Stimulated activated CD8-positive, alpha-beta memory T cell treated with anti-CD3 and anti-CD28 coated beads, Interleukin-12 subunit alpha, Interleukin-12 subunit beta, amount 100 ng/mL, for 1 hour (primary cell): Measurements from ENCODE around the gene FAM120B.

Experiments used
- DNase-seq: peaks from one replicate; pipeline ENCODE4 v3.0.0-alpha.2; 2020; ENCODE audit warnings: low read depth

FAM120B gene

DNA sequence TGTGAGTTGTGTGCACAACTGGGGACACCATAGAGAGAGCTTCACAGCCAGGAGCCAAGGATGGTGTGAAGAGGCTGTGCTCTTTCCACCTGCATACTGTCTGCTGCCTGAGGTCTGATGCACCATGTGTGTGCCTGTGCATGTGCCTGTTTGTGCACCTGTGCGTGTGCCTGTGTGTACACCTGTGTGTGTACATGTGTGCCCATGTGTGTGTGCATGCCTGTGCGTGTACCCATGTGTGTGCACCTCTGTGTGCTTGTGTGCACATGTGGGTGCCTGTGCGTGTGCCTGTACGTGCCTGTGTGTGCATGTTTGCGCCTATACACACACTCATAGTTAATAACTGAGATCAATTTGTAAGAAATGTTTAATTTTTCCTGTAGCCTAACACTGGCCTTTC is 51.3 kb downstream of the FAM120B start:
- no peak for DNase-seq

DNA sequence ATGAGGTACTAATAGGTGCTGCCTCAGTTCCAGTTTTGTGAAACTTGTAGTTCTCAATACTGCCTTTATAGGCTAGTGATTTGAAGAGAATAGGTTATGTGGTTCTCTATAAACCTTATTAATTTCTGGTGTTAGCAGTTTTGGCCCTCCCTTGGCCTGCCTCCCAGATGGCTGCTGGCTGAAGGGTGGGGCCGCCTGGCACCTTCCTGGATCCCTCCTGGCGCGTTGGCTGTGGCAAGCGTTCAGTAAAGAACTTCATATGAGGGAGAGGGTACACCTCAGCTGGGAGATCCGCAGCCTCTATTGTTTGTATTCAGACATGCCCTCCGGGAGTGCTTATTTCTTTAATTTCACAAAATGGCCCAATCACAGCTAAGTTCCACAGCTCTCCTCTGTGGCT is 51.9 kb downstream of the FAM120B start:
- no peak for DNase-seq

DNA sequence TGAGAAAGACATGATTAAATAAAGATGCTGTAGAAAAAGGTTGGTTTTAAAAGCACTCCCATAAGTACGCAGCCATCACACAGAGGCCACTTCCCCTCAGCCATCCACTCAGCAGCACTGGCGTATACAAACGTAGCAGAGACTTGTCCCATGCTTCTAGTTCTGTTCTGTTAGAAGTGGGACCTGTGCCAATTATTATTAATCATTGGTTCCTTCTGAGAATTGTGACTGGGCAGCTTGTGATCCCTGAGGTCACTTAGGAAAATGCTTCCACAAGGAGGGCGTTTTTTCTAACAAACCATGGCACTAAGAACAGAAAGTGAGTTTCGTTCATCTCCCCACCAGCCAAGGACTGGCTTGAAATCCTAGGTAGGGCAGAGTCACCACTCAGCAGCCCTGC is 53.9 kb downstream of the FAM120B start:
- no peak for DNase-seq

DNA sequence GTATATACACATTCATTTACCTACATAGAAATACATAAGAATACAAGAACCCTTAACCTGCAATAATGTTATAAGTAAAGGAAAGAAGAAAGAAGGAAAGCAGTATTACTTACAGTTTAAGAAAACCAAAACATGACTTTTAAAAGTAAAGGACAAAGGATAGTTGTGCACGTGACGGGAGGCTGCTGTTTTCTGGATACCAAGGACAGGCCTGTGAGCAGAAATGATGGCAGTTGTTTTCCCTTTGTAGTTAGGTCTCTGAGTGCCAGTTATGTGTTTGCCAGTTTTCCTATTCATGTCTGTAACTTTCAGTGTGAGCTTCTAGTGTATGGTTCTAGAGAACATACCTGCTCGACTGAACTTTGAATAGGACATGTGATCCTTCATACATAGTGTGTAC is 54.8 kb downstream of the FAM120B start:
- DNase-seq: no peak

DNA sequence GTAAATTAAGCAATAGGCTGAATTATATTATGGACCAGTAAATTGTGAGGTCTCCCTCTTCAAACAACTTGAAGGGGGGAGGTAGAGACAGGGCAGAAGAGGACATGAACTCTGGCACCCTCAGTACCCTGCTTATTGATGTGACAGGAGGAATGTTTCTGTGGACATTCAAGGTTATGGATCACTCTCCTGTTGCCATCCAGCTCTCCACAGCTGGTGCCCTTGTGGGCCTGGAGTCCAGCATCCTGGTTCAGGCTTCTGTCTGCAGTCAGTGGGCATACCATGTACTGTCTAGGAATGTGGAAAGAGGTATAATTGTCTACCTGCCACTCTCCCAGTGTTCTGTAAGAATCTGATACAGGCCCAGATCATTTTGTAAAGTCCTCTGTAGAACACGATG is 55.6 kb downstream of the FAM120B start:
- DNase-seq: no peak

DNA sequence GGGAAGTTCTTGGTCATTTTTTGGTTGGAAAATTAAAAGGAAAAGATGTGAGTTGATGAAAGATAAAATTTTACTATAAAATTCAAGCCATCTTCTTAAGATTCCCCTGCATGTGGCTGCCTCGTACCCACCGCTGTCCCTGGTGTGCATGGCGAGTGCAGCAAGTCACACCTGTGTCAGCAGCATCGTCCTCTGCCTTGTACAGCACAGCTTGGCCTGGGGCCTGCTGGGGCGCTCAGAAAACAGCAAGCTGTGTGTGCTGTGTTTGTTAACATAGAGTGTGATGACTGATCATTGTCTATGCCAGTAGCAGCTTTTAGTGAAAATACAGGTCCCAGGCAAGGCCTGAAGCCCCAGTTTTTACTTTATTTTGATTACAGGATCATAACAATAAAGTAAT is 56.7 kb downstream of the FAM120B start:
- no peak for DNase-seq

DNA sequence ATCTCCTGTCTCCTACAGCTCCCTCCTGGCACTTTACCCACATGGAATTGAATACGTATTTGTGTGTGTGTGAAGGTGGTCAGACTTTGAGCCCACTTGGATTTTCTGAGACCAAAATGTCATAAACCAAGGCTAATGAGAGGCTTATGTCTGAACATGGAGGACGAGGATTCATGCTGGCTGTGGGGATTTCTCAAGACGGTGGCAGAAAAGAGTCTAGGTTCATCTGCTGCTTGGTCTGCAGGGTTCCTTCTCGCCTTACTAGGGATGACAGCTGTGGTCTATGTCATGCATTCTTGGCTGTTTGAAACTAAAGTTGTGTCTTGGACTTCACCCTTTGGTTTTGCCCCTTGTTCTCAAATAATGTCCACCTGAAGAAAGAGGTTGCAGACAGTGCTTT is 58.6 kb downstream of the FAM120B start:
- DNase-seq: no peak

DNA sequence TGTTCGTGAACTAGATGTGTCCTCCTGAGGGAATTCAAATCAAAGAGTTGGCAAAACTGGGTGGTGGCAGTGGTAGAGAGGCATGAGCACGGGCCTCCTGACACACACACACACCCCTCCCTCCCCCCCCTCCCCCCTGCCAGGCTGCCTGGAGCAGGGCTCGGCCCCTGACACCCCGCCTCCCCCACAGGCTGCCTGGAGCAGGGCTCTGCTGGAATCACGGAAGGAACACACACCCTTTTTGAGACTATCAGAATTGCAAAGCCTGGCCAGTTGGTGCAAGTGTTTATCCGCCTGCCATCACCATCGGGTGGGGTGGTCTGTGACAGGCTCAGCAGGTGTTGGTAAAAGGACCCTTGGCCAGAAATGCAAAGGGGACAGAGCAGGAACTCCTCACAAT is 59.0 kb downstream of the FAM120B start:
- no peak for DNase-seq

DNA sequence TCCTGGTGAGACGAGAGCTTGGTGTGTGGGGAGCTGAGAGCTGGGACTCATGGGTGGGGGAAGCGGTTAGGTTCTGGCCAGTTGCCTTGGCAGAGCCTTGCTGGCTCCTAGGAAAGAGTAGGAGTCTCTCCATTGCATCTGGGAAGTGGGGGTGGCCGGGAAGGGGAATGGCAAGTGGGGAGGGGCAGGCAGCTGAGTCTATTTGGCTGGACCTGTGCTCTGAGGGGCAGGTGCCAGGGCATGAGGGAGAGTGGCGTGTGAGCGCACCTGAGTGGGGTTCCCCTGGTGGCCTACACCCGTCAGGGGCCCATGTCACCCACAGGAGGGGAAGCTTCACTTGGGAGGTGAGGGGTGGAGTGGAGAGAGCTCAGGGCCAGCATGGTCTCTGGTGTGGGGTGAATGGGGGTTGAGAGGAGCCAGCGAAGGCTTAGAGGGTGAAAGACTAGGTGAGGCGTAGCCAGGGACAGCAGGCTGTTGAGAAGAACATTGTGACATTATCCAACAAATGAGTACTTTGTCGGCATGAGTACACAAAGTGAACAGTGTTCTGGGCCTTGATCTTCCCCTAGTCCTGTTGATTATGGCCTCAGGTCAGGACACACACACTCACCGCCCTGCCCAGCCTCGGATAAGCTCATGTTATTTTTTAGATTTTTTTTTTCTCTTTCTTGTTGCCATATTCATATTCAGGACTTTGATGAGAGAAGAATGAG is 59.8 kb downstream of the FAM120B start:
- DNase-seq: no peak

DNA sequence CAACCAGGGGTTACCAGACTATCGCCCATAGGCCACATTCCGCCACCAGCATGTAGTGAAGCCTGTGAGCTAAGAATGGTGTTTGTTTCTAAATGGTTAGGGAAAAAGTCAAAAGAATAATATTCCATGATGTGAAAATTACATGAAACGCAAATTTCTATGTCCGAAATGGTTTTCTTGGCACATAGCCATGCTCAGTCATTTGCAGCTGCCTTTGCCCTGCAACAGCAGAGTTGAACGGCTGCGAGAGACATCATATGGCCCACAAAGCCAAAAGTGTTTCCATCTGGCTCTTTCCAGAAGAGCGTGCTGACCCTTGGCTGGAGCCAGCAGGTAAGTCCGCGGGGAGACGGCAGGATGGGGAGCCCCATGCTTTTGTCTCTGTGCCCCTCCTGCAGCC is 60.7 kb downstream of the FAM120B start:
- no peak for DNase-seq

DNA sequence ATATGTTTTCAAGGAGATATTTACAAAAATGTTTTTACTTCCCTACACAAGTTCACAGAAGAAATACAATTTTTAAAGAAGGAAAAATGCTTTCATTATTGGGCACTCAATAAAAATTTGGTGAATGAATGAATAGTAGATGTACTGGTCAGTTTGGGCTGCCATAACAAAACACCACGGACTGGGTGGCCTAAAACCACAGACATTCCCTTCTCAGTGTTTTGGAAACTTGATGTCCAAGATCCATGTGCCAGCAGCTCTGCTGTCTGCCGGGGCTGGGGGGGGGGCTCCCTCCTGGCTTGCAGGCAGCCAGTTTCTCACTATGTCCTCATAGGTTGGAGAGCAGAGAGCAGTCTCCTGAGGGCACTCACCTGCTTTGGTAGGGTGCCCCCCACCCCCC is 62.0 kb downstream of the FAM120B start:
- no peak for DNase-seq

DNA sequence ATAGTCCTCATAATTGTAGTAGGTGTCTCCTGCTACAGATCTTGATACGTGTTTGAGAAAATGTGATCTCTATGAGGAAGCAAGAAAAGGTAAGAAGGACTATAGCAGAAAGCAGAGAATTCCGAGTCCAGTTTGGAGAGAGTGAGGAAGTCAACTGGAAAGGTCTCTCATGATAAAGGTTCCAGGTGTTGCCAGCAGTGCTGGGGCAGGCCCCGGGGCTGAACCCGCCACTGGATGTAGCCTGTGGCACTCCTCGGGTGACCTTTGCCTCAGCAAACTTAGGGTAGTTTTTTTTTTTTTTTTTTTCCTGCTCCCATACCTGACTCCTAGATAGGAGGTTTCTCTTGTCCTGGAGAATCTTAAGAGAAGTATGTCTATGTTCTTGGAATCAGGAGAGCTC is 62.8 kb downstream of the FAM120B start:
- no peak for DNase-seq

DNA sequence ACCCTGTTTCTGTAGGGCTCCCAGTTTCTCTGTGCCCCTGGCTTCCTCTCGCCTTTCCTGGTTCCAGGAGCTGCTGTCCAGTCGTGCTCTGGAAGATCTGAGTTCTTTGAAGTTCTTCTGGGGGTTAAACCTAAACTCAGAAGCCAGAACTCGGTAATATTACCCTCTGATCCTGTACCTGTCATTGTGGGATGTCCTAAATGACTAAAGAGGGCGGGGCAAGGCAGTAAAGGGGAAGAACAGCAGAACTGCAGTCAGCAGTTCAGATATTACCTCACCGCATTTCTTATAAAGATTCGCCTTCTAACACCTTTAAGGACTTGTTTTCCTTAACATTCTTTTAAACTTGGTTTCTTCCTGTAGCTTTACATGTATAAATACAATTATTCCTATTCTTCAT is 63.9 kb downstream of the FAM120B start:
- DNase-seq: no peak

DNA sequence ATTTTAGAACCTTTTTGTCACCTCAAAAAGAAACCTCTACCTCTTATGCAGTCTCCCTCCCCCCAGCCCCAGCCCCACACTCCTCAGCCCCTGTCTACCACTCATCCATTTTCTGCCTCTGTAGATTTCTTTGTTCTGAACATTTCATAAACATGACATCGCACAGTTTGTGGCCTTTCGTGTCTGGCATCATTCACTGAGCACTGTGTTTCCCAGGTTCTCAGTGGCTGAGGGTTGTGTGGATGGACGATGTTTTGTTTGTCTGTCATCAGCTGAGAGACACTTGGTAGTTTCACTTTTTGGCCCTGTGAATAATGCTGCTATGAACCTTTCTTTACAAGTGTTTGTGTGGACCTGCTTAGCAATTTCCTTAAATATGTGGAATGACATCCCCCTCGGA is 64.5 kb downstream of the FAM120B start:
- DNase-seq: no peak

DNA sequence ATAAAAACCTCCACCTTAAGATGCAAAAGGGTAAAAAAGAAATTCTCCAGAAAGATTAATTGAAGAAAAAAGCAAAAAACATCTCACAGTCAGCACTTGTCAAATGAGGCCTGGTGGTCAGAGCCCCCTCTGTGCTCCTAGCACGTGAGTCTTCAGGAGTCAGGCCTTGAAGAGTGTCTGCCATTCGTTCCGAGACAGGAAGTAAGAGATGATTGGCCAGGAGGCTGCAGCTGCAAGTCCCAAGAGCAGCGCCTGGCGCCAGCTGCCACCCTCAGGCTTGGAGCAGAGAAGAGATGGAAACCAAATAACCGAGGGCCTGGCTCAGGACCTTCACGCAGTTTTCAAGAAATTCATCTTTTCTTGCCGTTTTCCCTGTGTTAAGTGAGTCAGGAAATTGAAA is 65.0 kb downstream of the FAM120B start:
- no peak for DNase-seq

DNA sequence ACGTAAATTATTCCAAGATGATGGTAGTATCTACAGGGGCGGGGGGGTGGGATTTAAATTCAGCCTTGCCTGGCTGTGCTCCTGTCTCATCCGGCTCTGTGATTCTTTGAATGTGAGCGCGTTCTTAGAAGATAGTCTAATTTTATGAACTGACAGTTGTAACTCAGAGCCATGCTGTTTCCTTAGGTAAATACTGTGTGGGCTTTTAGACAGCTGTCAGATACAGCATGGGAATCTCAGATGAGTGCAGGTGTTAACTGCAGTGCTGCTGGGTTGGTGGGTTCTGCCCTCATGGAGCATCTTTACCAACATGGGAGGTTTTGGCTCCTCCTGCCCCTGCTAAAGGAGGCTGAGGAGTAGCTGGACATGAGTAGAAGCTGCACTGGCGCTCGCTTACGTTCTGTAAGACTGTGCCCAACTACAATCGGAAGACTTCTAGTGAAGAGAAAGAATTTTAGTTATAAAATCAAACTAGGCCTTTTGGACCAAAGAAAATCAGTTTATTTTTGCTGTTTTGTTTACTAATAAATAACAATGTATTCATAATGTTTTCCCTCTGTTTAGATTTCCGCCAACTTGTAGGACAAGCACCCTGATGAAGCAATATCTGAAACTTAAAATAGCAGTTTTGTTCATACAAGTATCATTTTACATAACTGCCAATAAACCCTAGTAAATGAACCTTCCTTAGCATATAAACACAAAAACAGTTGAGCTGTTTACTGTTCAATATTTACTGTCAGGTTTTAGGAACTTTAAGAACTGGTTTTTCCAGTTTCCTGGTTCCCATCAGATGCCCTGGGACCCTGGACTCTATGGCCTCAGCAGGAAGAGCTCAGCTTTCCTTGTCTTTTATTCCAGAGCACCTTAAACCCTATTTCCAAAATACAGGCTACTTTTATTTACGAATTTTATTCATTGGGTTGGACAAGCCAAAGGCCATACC is 66.1 kb downstream of the FAM120B start:
- DNase-seq: no peak

DNA sequence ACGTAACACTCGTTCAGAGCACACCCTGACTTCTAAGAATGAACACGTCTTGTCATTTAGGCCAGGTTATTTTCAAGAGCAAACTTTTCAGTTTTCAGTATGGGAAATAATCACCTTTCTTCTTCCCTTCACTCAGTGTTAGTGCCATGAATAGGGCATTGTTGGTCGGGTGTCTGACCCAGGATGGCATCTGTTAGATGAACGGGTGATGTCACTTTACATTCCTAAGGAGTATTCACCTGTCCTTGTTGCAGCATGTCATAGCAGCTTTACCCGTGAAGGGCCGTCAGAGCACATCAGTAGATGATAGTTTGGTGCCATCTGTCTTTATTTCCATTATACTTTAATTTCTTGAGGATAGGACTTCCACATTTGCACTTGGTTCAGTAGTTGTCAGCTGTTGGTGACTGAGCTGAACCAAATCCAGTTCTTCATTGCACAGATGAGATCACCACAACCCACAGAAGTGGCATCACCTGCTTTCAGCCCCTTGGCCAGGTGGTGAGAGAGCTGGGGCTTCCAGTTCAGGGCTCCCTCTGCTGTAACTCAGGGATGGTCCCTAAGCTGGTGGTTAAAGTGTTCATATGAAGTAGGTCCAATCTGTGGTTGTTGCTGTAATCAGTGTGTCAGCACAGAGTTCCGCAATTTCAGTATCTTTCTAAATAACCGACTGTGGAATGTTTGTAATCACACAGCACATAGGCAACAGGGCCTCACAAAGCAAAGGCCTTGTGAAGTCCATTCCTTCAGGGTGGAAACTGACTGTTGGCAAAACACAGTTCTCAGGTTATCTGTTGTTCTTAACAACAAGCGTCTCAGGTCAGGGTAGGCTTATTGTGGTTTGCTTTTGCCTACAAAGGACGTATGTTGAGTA is 68.2 kb downstream of the FAM120B start:
- DNase-seq: no peak

DNA sequence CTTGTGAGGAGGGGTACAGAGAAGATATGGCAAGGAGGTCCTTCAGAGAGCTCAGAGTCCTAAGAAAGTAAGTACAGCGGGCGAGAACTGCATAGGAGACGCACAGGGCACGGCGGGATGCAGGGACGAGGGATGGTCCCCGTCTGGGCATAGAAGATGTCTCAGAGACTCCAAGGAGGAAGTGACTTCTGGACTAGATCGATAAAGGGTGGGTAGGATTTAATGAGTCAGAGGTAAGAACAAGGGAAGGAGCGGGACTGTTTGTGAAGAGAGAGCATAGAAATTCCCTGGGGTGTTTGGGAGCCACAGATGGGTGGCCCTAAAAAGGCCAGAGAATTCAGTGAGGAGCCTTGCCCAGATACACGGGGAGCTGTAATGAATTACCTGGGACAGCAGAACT is 69.1 kb downstream of the FAM120B start:
- DNase-seq: no peak

DNA sequence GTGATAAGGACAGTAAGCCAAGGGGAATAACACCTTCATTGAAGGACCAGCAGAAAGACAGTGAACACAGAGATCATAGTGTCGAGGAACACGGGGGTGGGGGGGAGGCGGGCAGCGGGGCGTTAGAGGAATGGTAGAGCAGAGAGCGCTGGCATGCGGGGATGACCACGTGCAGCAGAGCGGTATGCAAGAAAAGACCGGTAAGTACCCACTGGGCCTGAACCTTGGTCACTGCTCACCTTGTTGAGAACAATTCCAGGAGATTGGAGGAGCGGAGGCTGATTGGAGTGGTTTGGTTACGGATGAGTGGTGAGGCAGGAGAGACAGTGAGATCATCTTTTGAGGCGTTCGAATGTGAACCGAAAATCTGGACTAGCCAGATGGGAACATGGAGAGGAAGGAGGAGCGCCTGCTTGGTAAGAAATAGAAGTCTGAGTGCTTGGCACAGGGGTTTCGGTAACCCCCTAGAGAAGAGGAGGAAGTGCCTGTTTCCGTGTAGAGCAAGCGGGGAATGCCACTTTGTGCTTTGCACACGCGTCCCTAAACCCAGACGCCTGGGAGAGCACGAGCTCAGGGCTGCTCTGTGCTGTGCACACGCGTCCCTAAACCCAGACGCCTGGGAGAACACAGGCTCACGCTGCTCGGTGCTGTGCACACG is 70.0 kb downstream of the FAM120B start:
- DNase-seq: no peak

DNA sequence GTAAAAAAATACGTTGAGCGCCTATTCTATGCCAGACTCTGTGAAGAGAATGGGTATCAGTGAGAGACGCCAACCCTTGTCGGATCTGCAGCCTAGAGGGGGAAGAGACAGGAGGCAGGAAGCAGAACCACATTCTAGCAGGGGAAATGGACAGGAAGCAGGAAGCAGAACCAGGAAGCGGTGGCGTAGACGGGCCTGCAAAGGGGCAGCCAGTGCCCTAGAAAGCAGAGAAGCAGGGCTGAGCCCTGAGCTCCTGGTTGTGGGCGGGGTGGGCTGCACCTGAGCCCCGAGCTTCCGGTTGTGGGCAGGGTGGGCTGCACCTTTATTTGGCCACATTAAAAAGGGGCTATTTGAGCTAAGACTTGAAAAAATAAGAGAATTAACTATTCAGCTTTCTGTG is 71.9 kb downstream of the FAM120B start:
- DNase-seq: no peak

DNA sequence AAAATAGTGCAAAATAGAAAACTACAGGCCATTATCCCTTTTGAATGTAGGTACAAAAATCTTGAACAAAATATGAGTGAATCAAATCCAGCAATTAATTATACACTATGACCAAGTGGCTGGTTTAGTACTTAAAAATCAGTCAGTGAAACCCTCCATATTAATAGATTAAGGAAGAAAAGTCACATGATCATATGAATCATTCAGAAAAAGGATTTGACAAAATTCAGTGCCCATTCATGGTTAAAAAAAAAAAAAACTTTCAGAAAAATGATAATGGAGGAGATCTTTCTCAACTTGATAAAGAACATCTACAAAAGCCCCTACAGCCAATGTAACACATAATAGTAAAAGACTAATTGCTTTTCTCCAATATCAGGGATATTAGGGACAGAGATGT is 75.0 kb downstream of the FAM120B start:
- DNase-seq: no peak

DNA sequence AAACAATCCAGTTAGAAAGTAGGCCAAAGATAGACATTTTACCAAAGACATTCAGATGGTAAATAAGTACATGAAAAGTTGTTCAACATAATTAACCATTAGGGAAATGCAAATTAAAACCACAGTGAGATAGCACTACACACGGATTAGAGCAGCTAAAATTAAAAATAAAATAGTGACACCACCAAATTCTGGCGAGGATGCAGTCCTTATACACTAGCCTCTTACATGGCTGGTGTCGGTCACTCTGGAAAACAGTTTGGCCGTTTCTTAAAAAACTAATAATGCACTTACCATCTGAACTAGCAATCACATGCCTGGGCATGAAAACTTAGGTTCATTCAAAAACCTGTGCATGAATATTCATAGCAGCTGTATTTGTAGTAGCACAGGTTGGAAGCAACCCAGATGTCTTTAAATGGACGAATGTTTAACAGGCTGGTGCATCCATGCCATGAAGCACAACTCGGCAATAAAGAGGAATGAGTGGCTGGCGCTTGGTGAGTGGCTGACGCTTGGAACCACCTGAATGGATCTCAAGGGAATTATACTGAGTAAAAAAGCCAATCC is 77.0 kb downstream of the FAM120B start:
- no peak for DNase-seq
